Measurements from ENCODE around the gene FAM120AOS.

FAM120AOS gene

DNA sequence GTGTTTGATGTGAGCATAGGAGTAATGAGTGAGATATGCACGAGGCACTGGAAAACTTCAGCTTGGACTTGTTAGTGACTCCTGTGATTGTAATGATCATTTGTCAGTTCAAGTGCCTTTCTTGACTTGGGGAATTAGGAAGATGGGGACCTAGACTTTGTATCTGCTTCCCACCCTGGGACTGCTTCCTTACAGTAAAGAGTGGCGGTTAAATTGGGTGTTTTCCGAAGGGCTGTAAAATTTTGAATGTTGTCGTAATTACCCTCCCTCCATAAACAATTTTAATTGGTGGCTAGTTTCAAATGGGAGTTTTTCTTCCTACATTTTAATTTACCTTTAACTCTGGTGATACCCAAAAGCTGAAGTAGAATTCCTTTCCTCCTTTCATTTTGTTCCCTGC, 23.5 kb upstream of the FAM120AOS start:
- H3K27ac Mint-ChIP-seq, result no peak overlapping the region
- no peak for DNase-seq
- CTCF ChIA-PET, result interaction anchor here (1.3 to 1.5 kb wide), 3 partner anchors 8 to 23 kb away, joined by 3 read pairs; partner anchors contain the start of gene FAM120AOS
- no peaks in the 10 kb centered on the region for H3K27me3 Mint-ChIP-seq
- H3K9me3 Mint-ChIP-seq, result no peaks in the 10 kb centered on the region
- H3K4me1 Mint-ChIP-seq, result peaks cover 15% of the 10 kb centered on the region
- H3K4me3 Mint-ChIP-seq, result no peak overlapping the region
- H3K36me3 Mint-ChIP-seq, result peaks cover 52% of the 10 kb centered on the region

DNA sequence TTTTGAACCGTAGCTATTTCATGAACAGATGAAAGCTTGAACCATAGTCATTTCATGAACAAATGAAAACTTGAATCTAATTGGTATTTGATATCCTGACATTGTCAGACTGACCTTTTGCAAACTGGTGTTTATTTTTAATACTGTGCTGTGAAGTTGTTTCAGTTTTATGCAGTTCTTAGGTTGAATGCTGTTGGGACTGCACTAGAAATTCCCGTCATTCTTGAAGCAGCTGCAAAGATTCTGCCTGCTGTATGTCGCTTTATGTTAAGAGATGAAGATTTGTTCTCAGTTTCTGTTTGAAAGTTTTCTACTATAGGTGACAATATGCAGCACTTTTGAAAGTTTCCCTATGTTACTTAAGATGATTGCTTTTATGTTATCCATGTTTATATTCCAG, 22.5 kb upstream of the FAM120AOS start:
- H3K4me1 Mint-ChIP-seq, result peaks cover 17% of the 10 kb centered on the region
- no peak overlapping the region for H3K27ac Mint-ChIP-seq
- peaks cover 47% of the 10 kb centered on the region for H3K36me3 Mint-ChIP-seq
- CTCF ChIA-PET, result interaction anchor here (1.1 kb wide), 1 partner anchor 90 kb away, joined by 4 read pairs; no protein-coding TSS in a partner anchor
- H3K4me3 Mint-ChIP-seq, result no peak overlapping the region
- no peaks in the 10 kb centered on the region for H3K27me3 Mint-ChIP-seq
- H3K9me3 Mint-ChIP-seq, result no peaks in the 10 kb centered on the region
- no peak for DNase-seq

DNA sequence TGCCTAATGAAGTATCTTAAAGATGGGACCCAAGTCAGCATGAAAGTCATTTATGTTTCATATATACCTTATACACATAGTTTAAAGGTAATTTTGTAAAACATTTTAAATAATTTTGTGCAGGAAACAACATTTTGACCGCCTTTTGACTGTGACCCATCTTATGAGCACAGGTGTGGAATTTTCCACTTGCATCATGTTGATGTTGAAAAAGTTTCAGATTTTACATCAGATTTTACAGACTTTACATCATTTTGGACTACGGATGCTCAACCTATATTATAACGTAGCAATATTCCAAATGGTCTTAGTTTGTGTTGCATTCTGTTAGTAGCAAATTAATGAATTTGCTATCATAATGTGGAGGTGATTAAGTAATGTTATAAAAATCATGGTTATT, 21.7 kb upstream of the FAM120AOS start:
- H3K9me3 Mint-ChIP-seq, result no peaks in the 10 kb centered on the region
- CTCF ChIA-PET, result interaction anchor here (1.1 kb wide), 1 partner anchor 91 kb away, joined by 4 read pairs; no protein-coding TSS in a partner anchor
- H3K27me3 Mint-ChIP-seq, result no peaks in the 10 kb centered on the region
- H3K4me1 Mint-ChIP-seq, result peaks cover 21% of the 10 kb centered on the region
- no peak for DNase-seq
- H3K4me3 Mint-ChIP-seq, result no peak overlapping the region
- H3K27ac Mint-ChIP-seq, result no peak overlapping the region
- peaks cover 47% of the 10 kb centered on the region for H3K36me3 Mint-ChIP-seq

DNA sequence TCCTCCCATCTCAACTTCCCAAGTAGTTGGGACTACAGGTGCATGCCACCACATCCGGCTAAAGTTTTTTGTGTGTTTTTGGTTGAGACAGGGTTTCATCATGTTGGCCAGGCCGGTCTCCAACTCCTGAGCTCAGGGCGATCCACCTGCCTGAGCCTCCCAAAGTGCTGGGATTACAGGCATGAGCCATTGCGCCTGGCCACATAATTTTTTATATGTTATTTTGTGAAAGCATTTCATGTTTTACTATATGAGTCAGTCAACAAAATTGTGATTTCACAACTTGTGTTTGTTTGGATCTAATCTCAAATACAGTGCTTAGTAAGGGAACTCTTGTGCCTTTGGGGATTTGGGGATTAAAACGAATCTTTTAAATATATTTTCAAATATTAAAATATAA, 20.0 kb upstream of the FAM120AOS start:
- no peaks in the 10 kb centered on the region for H3K27me3 Mint-ChIP-seq
- CTCF ChIA-PET, result no interaction called here
- peaks cover 39% of the 10 kb centered on the region for H3K36me3 Mint-ChIP-seq
- H3K4me1 Mint-ChIP-seq, result peaks cover 32% of the 10 kb centered on the region
- no peak overlapping the region for H3K4me3 Mint-ChIP-seq
- DNase-seq, result no peak
- no peaks in the 10 kb centered on the region for H3K9me3 Mint-ChIP-seq
- no peak overlapping the region for H3K27ac Mint-ChIP-seq

DNA sequence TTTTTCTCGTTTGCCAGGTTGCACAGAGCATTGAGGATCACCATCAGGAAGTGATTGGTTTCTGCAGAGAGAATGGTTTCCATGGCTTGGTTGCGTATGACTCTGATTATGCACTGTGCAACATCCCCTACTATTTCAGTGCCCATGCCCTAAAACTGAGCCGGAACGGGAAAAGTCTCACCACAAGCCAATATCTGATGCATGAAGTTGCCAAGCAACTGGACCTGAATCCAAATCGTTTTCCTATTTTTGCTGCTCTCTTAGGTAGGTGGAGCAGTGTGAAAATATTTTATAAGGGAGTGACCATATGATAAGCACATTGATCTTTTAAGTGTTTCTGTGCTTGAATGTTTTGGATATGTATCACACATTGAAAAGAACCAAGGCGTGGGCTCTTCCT, 17.7 kb upstream of the FAM120AOS start:
- no peak for DNase-seq
- peaks cover 35% of the 10 kb centered on the region for H3K36me3 Mint-ChIP-seq
- no peak overlapping the region for H3K4me3 Mint-ChIP-seq
- peaks cover 53% of the 10 kb centered on the region for H3K4me1 Mint-ChIP-seq
- H3K27me3 Mint-ChIP-seq, result no peaks in the 10 kb centered on the region
- CTCF ChIA-PET, result interaction anchor here (1.5 kb wide), 1 partner anchor 95 kb away, joined by 6 read pairs; no protein-coding TSS in a partner anchor
- no peaks in the 10 kb centered on the region for H3K9me3 Mint-ChIP-seq
- H3K27ac Mint-ChIP-seq, result no peak overlapping the region

DNA sequence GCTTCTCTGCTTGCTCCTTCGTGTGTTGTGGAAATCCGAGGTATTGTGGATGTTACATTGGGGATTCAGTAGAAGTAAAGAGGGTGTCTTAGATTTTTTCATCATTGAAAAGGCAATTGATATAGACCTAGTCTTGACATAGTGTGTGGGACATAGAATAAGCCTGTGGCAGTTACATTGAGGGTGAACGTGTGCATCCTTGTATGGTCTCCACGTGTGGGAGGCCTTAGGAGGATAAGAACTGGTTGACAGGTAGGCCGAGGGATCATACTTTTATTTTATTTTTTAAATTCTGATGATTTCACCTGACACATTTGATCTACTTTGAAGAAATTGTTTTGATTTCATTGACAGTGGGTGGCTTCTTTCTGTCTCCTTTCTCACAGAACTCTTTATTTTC, 17.0 kb upstream of the FAM120AOS start:
- CTCF ChIA-PET, result interaction anchor here (1.5 kb wide), 1 partner anchor 96 kb away, joined by 6 read pairs; no protein-coding TSS in a partner anchor
- H3K27me3 Mint-ChIP-seq, result no peaks in the 10 kb centered on the region
- no peaks in the 10 kb centered on the region for H3K9me3 Mint-ChIP-seq
- H3K36me3 Mint-ChIP-seq, result peaks cover 34% of the 10 kb centered on the region
- no peak overlapping the region for H3K4me3 Mint-ChIP-seq
- peaks cover 55% of the 10 kb centered on the region for H3K4me1 Mint-ChIP-seq
- DNase-seq, result no peak
- no peak overlapping the region for H3K27ac Mint-ChIP-seq

DNA sequence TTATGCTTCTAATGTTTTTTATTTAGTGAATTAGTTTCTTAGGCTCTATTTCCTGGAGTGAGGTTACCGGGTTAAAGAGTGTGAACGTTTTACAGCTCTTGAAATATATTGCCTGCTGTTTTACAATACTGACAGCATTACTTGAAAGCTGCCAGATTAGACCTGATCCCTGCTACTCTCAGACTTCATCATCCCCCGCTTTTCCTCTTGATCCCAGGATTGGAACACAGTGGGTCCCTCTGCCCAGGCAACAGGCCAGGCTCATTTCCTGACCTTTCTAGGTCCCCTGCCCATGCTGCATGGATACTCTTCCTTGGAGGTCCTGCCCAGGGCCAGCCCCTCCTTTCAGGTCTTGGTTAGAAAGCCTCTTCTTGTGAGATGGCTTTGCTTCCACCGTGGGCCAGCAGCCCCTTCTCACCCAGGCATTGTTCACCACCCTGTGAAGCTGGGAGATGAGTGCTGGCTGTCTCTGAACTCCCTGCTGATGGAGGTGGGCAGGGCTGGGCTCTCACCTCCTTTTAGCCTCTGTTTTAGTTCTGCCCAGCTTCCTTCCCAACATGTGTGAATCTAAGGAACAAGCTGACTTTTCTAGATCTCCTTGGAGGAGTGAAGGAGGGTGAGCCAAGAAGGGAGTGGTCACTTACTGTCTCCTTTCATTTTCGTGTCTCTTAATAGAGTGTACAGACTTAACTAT, 15.5 kb upstream of the FAM120AOS start:
- no peak for DNase-seq
- H3K4me1 Mint-ChIP-seq, result peaks cover 65% of the 10 kb centered on the region
- H3K27ac Mint-ChIP-seq, result no peak overlapping the region
- no peaks in the 10 kb centered on the region for H3K9me3 Mint-ChIP-seq
- H3K27me3 Mint-ChIP-seq, result no peaks in the 10 kb centered on the region
- no peak overlapping the region for H3K4me3 Mint-ChIP-seq
- CTCF ChIA-PET, result interaction anchor here (1.1 kb wide), 1 partner anchor 9 kb away, joined by 3 read pairs; no protein-coding TSS in a partner anchor
- peaks cover 33% of the 10 kb centered on the region for H3K36me3 Mint-ChIP-seq

DNA sequence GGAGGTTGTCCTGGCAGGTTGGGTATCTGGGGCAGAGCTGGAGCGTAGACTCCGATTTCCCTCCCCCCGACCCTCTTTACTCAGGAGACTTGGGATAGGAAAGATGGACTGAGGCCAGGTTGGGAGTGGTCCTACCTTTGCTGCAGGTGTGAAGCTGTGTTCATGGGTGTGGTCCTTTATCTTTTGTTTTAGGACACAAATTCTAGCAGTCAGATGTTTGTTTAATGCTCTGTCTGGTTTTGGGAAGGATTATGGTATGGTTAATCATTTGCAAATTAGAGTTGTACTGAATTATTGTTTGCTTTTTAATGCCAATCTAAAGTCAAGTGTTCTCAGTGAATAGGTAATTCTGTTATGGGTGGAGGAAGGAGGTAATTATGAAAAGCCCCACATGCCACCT, 14.1 kb upstream of the FAM120AOS start:
- H3K4me1 Mint-ChIP-seq, result peaks cover 80% of the 10 kb centered on the region
- H3K27ac Mint-ChIP-seq, result peak overlapping the region; percentile 65
- H3K27me3 Mint-ChIP-seq, result no peaks in the 10 kb centered on the region
- peaks cover 41% of the 10 kb centered on the region for H3K36me3 Mint-ChIP-seq
- DNase-seq, result no peak
- H3K9me3 Mint-ChIP-seq, result no peaks in the 10 kb centered on the region
- peak overlapping the region; percentile 26 for H3K4me3 Mint-ChIP-seq
- CTCF ChIA-PET, result no interaction called here

DNA sequence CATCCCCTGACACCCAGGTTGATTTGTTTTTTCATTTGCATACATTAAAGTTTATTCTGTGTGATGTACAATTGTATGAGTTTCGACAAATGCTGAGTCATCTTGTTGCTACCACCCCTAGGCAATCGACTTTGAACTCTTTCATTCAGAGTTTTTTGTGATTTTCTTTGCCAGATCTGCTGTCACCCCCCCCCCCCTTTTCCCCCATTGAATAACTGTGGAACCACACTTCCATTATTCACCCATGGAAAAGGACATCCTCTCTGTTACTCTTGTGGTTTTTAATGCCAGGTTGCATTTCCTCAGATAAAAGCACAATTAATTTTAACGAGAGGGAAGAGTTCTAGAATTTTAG, 13.7 kb upstream of the FAM120AOS start:
- H3K9me3 Mint-ChIP-seq, result no peaks in the 10 kb centered on the region
- peak overlapping the region; percentile 65 for H3K27ac Mint-ChIP-seq
- no peak for DNase-seq
- H3K4me3 Mint-ChIP-seq, result peak overlapping the region; percentile 26
- no peaks in the 10 kb centered on the region for H3K27me3 Mint-ChIP-seq
- peaks cover 81% of the 10 kb centered on the region for H3K4me1 Mint-ChIP-seq
- peaks cover 37% of the 10 kb centered on the region for H3K36me3 Mint-ChIP-seq
- CTCF ChIA-PET, result no interaction called here

DNA sequence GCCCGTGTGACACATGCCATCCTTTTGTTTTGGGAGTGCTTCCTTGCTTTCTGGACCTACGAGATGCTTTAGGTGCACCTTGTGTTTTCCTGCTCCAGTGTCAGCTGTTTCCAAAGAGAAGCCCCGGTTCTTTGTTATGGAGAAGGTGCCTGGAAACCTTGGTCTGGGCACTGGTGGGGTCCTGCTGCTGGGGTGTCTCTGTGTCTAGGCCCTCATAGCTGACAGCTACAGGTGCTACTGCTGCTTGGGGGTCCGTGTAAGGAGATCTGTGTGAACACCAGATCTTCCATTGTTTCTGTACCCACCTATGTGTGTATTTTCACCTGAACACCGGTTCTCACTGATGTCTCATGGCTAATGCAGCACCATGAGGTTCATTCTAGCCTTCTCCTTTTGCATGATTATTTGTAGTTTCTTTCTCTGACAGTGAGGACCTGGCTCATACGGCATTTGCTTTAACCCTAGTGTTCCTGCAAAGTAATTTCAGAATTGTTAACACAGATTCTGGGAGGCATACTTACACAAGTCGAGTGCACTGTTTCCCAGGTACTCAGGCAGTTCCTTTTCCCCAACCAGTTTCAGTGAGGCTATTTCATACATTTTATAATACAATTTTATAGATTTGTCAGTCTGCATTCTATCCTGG, 13.2 kb upstream of the FAM120AOS start:
- Mint-ChIP-seq H3K4me1 (peaks cover 85% of the 10 kb centered on the region), H3K9me3 (no peaks in the 10 kb centered on the region), H3K4me3 (no peak overlapping the region), H3K27me3 (no peaks in the 10 kb centered on the region), H3K27ac (peak overlapping the region; percentile 65), H3K36me3 (peaks cover 37% of the 10 kb centered on the region)
- CTCF ChIA-PET, result interaction anchor here (3.7 kb wide), 1 partner anchor 13 kb away, joined by 18 read pairs; the partner anchor contains the start of gene FAM120AOS
- no peak for DNase-seq

DNA sequence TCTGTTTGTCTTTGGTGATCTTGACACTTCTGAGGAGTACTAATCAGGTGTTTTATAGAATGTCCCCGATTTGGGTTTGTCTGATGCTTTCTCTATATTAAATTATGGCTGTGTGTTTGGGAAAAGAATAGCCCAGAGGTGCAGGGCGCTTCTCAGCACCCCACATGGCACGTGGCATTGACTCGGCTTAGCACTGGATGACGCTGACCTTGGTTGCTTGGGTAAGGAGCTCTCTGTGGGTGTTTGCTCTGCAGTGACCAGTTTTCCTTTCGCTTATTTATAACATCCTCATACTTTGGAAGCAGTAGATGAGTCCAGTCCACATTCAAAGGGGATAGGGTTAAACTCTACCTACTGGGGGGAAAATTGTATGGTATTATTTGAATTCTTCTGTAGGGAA, 12.5 kb upstream of the FAM120AOS start:
- Mint-ChIP-seq H3K4me1 (peaks cover 82% of the 10 kb centered on the region), H3K36me3 (peaks cover 38% of the 10 kb centered on the region), H3K27me3 (no peaks in the 10 kb centered on the region), H3K4me3 (no peak overlapping the region), H3K9me3 (no peaks in the 10 kb centered on the region), H3K27ac (peak overlapping the region; percentile 42)
- CTCF ChIA-PET, result interaction anchor here (3.7 kb wide), 1 partner anchor 12 kb away, joined by 18 read pairs; the partner anchor contains the start of gene FAM120AOS
- no peak for DNase-seq

DNA sequence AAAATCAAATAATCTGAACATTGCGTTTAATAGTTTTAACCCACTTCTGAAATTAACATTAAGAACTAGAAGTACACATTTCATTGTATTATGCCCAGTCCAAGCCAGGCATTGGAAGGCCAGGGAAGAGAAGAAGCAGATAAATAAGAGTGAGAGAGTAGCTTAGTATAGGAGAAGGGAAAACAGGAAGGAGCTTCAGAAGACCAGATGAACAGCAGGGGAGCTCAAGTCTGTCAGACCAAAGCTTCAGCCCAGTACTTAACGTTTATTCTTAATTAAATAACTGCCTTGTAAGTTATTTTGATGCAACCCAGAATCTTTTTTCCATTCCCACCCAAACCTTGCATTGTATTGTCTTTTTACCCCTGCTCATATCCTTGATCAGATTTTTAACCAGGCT, 11.5 kb upstream of the FAM120AOS start:
- Mint-ChIP-seq H3K27me3 (no peaks in the 10 kb centered on the region), H3K4me1 (peaks cover 84% of the 10 kb centered on the region), H3K27ac (peak overlapping the region; percentile 93), H3K9me3 (no peaks in the 10 kb centered on the region), H3K4me3 (peak overlapping the region; percentile 36), H3K36me3 (peaks cover 38% of the 10 kb centered on the region)
- CTCF ChIA-PET, result interaction anchor here (1.0 to 3.7 kb wide), 4 partner anchors 11 to 101 kb away, joined by 3 to 18 read pairs (median 6); partner anchors contain the start of gene FAM120AOS
- no peak for DNase-seq

DNA sequence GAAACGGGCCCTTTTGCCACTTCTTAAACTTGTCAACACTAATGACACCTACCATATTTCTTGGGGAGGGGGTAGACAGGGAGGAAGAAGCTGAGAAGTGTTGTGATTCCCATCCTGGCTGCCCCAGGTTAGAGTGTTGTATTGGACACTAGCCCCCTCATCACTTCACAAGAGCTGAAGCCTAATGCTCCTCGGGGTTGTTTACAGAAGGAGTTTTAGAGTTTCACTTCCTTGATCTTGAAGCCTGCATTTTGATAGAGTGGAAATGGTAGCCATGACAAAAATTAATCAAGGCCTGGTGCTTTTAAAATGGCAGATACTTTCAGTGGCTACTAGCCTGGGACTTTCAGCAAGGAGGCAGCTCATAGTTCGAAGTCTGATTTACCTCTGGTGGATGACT, 11.0 kb upstream of the FAM120AOS start:
- Mint-ChIP-seq H3K36me3 (peaks cover 43% of the 10 kb centered on the region), H3K27me3 (no peaks in the 10 kb centered on the region), H3K4me1 (peaks cover 89% of the 10 kb centered on the region), H3K9me3 (no peaks in the 10 kb centered on the region), H3K4me3 (peak overlapping the region; percentile 36), H3K27ac (peak overlapping the region; percentile 93)
- CTCF ChIA-PET, result interaction anchor here (1.0 to 3.7 kb wide), 4 partner anchors 11 to 102 kb away, joined by 3 to 18 read pairs (median 6); partner anchors contain the start of gene FAM120AOS
- DNase-seq, result no peak

DNA sequence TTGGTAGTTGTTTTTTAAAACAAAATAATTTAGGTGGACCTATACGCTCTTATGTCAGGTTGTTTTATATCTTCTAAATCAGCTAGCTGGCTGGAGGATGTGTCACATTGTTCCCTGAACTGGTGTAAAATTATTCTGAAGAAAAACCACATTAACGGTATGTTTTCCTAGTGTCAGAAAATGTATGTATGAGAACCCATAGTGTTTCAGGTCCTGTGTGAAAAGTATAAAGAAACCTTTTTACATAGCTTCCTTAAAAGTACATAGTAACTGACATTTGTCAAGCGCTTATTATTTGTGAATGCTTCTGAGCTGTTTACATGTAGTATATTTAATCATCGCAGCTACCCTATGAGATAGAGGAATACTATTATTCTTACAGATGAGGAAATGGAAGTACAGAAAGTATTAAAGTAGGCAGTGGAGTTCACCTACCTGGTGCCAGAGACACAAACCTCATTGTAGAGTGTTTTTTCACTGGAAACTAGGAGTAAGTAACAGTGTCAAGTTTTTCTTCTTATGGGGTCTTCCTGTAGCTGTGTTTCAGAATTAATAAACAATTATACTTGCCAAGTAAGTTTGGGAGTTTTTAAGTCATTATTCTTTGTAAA, 10.4 kb upstream of the FAM120AOS start:
- DNase-seq, result no peak
- Mint-ChIP-seq H3K9me3 (no peaks in the 10 kb centered on the region), H3K4me1 (peaks cover 89% of the 10 kb centered on the region), H3K4me3 (peak overlapping the region; percentile 36), H3K27me3 (no peaks in the 10 kb centered on the region), H3K27ac (peak overlapping the region; percentile 93), H3K36me3 (peaks cover 48% of the 10 kb centered on the region)
- CTCF ChIA-PET, result interaction anchor here (2.2 to 3.7 kb wide), 2 partner anchors 10 to 103 kb away, joined by 9 to 18 read pairs; partner anchors contain the start of gene FAM120AOS

Measured in activated naive CD4-positive, alpha-beta T cell treated with anti-CD3 and anti-CD28 coated beads, Interleukin-2, amount 10 ng/mL, durations not matched to agents 7 days and 5 days (primary cell).